SK-N-SH (cell line): ENCODE measurements around the gene DDIT3. TPM values are rescaled to one million over a fixed set of nuclear protein-coding genes. Genes with fewer than 3 reads are reported as not detected.

ENCODE experiments used
- CTCF ChIA-PET: fragments of 300-600, 350-600 bp; formaldehyde crosslinking; extraction: SDS; loops from one replicate; lab custom pipeline; 2021; lab: Yijun Ruan, JAX
- POLR2A ChIA-PET: fragments of 350-600 bp; sonication (Branson Sonifier 250); formaldehyde crosslinking; extraction: SDS; loops from one replicate; lab custom pipeline; 2020; ENCODE audit warnings: antibody characterized with exemption, inconsistent platforms; lab: Yijun Ruan, JAX
- DNase-seq: peaks from one replicate; pipeline ENCODE4 v3.0.0; 2012
- H2AFZ ChIP-seq: fragments of 200-600 bp; sonication (generic); 2 replicates; pipeline ENCODE4 v1.8.1; 2016; ENCODE audit warnings: antibody characterized with exemption, mild to moderate bottlenecking, low read depth
- H3F3A ChIP-seq: fragments of 200-600 bp; sonication (generic); replicated peaks from 2 replicates; pipeline ENCODE3; 2016; ENCODE audit warnings: antibody characterized with exemption, mild to moderate bottlenecking; ENCODE audit not compliant: insufficient read depth
- H3K27ac ChIP-seq, 2 experiments: fragments of 200-500 bp in 1 of 2; fragments of 200-600 bp in 1 of 2; sonication (Bioruptor generic) in 1 of 2; sonication (generic), shearing (Covaris generic) in 1 of 2; 2 replicates each; pipeline versions ENCODE4 v1.5.1 to v1.6.1; 2014 to 2016; ENCODE audit warnings: low read depth in 2 of 2, inconsistent platforms in 1 of 2, low read length in 1 of 2, mild to moderate bottlenecking in 1 of 2, mixed read lengths in 1 of 2
- H3K27me3 ChIP-seq: fragments of 200-600 bp; sonication (generic), shearing (Covaris generic); 2 replicates; pipeline ENCODE4 v1.6.1; 2016; ENCODE audit warnings: mixed run types; ENCODE audit not compliant: insufficient read depth
- H3K36me3 ChIP-seq, 2 experiments: fragments of 200-500 bp in 1 of 2; fragments of 200-600 bp in 1 of 2; sonication (Bioruptor generic) in 1 of 2; sonication (generic) in 1 of 2; replicated peaks in 1 of 2; 2 replicates each; pipeline versions ENCODE3 to v1.5.1; 2014 to 2016; ENCODE audit warnings: low read length in 1 of 2, mild to moderate bottlenecking in 1 of 2; ENCODE audit not compliant: insufficient read depth in 2 of 2, control insufficient read depth in 1 of 2
- H3K4me1 ChIP-seq, 2 experiments: fragments of 200-500 bp in 1 of 2; fragments of 200-600 bp in 1 of 2; sonication (Bioruptor generic) in 1 of 2; sonication (generic), shearing (Covaris generic) in 1 of 2; 2 replicates each; pipeline versions ENCODE4 v1.5.1 to v1.6.1; 2014 to 2016; ENCODE audit warnings: low read depth in 1 of 2, low read length in 1 of 2, mixed run types in 1 of 2; ENCODE audit not compliant: insufficient read depth in 2 of 2, control insufficient read depth in 1 of 2
- H3K4me2 ChIP-seq: fragments of 200-600 bp; sonication (generic), shearing (Covaris generic); 2 replicates; pipeline ENCODE4 v1.6.1; 2017; ENCODE audit warnings: mixed run types
- H3K4me3 ChIP-seq, 2 experiments: fragments of 200-500 bp in 1 of 2; fragments of 200-600 bp in 1 of 2; sonication (Bioruptor generic) in 1 of 2; sonication (generic), shearing (Covaris generic) in 1 of 2; 2 replicates each; pipeline versions ENCODE4 v1.5.1 to v1.8.1; 2014 to 2016; ENCODE audit warnings: low read depth in 2 of 2, inconsistent platforms in 1 of 2, low read length in 1 of 2, mild to moderate bottlenecking in 1 of 2, mixed read lengths in 1 of 2, moderate library complexity in 1 of 2
- H3K79me2 ChIP-seq: fragments of 200-600 bp; sonication (generic); 2 replicates; pipeline ENCODE4 v1.8.1; 2017; ENCODE audit warnings: mild to moderate bottlenecking; ENCODE audit not compliant: insufficient read depth
- H3K9ac ChIP-seq: fragments of 200-600 bp; sonication (generic); 2 replicates; pipeline ENCODE4 v1.6.1; 2017; ENCODE audit warnings: mixed run types
- H3K9me2 ChIP-seq: fragments of 200-600 bp; sonication (generic); 2 replicates; pipeline ENCODE4 v1.6.1; 2017; ENCODE audit warnings: mixed run types
- H3K9me3 ChIP-seq: fragments of 200-600 bp; sonication (generic); 2 replicates; pipeline ENCODE4 v1.6.1; 2017; ENCODE audit warnings: mixed run types, mild to moderate bottlenecking, moderate library complexity
- H4K20me1 ChIP-seq: fragments of 200-600 bp; sonication (generic); 2 replicates; pipeline ENCODE4 v1.6.1; 2017; ENCODE audit warnings: mild to moderate bottlenecking, mixed run types; ENCODE audit not compliant: insufficient read depth
- ELF1 ChIP-seq: IDR thresholded peaks from 2 replicates; pipeline ENCODE4 v1.4.0; 2012
- GATA2 ChIP-seq: sonication (generic); formaldehyde crosslinking; IDR thresholded peaks from 2 replicates; pipeline ENCODE4 v1.5.0; 2020; ENCODE audit warnings: mild to moderate bottlenecking, missing genetic modification reagents
- IRF3 ChIP-seq: fragments of 150-350 bp; IDR thresholded peaks from 2 replicates; pipeline ENCODE4 v1.6.1; 2016; ENCODE audit warnings: mild to moderate bottlenecking, low read depth, low read length
- MEF2A ChIP-seq: IDR thresholded peaks from 2 replicates; pipeline ENCODE4 v1.4.0; 2012; ENCODE audit warnings: low read depth, borderline replicate concordance
- MXI1 ChIP-seq: IDR thresholded peaks from 2 replicates; pipeline ENCODE4 v1.6.1; 2012; ENCODE audit warnings: mild to moderate bottlenecking, low read depth, low read length, improper control_type of control experiment
- NFIC ChIP-seq: IDR thresholded peaks from 2 replicates; pipeline ENCODE4 v1.4.0; 2012; ENCODE audit warnings: borderline replicate concordance
- RAD21 ChIP-seq: IDR thresholded peaks from 2 replicates; pipeline ENCODE4 v1.6.1; 2012; ENCODE audit warnings: mild to moderate bottlenecking, low read length
- RXRA ChIP-seq: IDR thresholded peaks from 2 replicates; pipeline ENCODE4 v1.4.0; 2012; ENCODE audit warnings: low read depth, mild to moderate bottlenecking, borderline replicate concordance
- TAF1 ChIP-seq: IDR thresholded peaks from 2 replicates; pipeline ENCODE4 v1.6.1; 2012; ENCODE audit warnings: low read depth, mild to moderate bottlenecking, low read length, moderate library complexity, borderline replicate concordance
- ZBTB33 ChIP-seq: IDR thresholded peaks from 2 replicates; pipeline ENCODE4 v1.4.0; 2012; ENCODE audit warnings: low read depth, borderline replicate concordance
- WGBS: methylation state at CpG from one replicate; pipeline ENCODE4 v1.1.6; 2017; ENCODE audit warnings: low lambda C conversion rate; 5-methylcytosine and 5-hydroxymethylcytosine counted together
- polyA plus RNA-seq, 3 experiments: library from polyadenylated mRNA; depleted of rRNA; stranded (reverse); fragments of >200 nt; gene quantifications; 2 replicates each; pipeline ENCODE4 v1.2.3, GENCODE V29; 2012
- TF ChIP-seq, protein P1 (sequence below): IDR thresholded peaks from 2 replicates; pipeline ENCODE4; 2012

The DDIT3 gene
- polyA plus RNA-seq, 1 of the 3 experiments (the other 2 are of a cell fraction) = 26.3 TPM

GRCh38 chr12:57553343-57554202 lies 33.3 kb upstream of the DDIT3 start:
- CTCF ChIA-PET = interaction anchor here (0.6 to 5.1 kb wide), 5 partner anchors 11 to 79 kb away, joined by 3 to 24 read pairs (median 4); partner anchors contain the start of gene B4GALNT1
- POLR2A ChIA-PET = interaction anchor here (1.2 kb wide), 2 partner anchors 33 to 58 kb away, joined by 5 read pairs; partner anchors contain the start of genes ARHGEF25 and DDIT3
- peak overlapping the region; percentile 94 for H3K4me2 ChIP-seq

More at GRCh38 chr12:57553343-57554202, 33.3 kb upstream of the DDIT3 start:
- H3K4me1 ChIP-seq = peaks cover 4 to 33% of the 10 kb centered on the region in 2 experiments; a peak in 3 of 4 replicates
- H3K9me3 ChIP-seq = no peaks in the 10 kb centered on the region
- H3K27ac ChIP-seq = peak overlapping the region; percentile 13 to 36; a peak in 2 of 4 replicates
- 81% methylated on average over 7 of the region's 7 CpGs for WGBS
- H3K79me2 ChIP-seq = peaks cover 44% of the 10 kb centered on the region; the same call in 1 of the 2 replicates
- DNase-seq = peak; percentile 30
- no peak overlapping the region for H2AFZ ChIP-seq
- H3K9me2 ChIP-seq = no peaks in the 10 kb centered on the region
- TF ChIP-seq RAD21 (no peak), GATA2 (CRISPR knock-in tag) (no peak), NFIC (no peak), MEF2A (no peak), ELF1 (no peak), IRF3 (no peak), ZBTB33 (no peak), TAF1 (no peak), MXI1 (no peak), RXRA (no peak)
- TF ChIP-seq, protein P1, sequence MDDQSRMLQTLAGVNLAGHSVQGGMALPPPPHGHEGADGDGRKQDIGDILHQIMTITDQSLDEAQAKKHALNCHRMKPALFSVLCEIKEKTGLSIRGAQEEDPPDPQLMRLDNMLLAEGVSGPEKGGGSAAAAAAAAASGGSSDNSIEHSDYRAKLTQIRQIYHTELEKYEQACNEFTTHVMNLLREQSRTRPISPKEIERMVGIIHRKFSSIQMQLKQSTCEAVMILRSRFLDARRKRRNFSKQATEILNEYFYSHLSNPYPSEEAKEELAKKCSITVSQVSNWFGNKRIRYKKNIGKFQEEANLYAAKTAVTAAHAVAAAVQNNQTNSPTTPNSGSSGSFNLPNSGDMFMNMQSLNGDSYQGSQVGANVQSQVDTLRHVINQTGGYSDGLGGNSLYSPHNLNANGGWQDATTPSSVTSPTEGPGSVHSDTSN = no peak
- H4K20me1 ChIP-seq = no peaks in the 10 kb centered on the region
- H3K4me3 ChIP-seq = no peak overlapping the region
- H3K9ac ChIP-seq = no peak overlapping the region
- no peaks in the 10 kb centered on the region for H3K27me3 ChIP-seq
- H3F3A ChIP-seq = no peaks in the 10 kb centered on the region
- H3K36me3 ChIP-seq = peaks cover 2 to 9% of the 10 kb centered on the region in 2 experiments
